ENCODE results near the gene MTHFSD. TPM values are rescaled to one million over a fixed set of nuclear protein-coding genes. Genes with fewer than 3 reads are reported as not detected.

MTHFSD gene
- total RNA-seq, 3 donors from 2014 or later (not counting 1 experiment from before 2014, with no cell fraction given), result 14.3 to 22.0 (median 16.9) TPM

DNA sequence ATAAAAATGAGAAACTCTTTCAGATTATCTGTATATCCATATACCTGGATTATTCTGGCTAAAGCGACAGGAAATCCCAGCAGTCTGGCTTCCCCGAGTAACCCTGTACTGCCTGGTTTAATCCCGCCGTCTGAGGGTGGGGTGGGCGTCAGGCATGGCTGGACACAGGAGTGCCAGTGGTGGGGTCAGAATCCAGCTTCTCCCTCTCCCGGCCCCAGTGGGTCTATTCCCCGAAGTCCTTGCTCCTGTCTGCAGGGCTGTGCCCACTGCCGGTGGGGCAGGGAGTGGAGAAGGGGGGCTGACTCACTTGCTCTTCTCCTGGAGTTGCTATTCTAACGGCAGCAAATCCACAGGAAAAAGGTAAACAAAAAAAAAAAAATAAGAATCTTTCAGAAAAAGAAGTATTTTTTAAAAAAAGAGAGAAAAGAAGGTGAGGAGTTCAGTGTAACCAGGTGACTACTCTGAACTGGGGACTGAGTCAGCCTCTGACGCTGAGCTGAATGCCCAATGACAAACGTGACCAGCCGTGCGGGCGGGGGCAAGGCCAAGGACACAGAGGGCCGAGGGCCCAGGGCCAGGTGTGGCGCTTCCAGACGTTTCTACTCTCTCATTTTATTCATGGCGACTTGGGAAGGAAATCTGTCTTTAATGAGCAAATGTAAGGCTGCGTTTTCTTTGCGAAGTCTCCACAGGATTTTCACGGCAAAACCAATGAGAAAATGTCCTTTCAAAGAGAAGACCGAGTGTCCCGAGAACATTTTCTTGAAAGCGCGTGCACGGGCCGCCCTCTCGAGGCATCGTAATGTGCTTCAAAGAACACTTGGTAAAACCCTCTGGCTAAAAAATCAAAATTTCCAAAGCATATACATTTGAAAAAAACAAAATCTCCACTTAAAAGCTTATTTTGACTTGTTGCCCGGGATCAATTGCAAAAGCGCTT is 24.5 kb downstream of the MTHFSD start:
- 95% methylated on average over 31 of the region's 31 CpGs for WGBS (ENCODE audit: insufficient coverage)
- peaks cover 4% of the 10 kb centered on the region for H3K36me3 ChIP-seq (ENCODE audit: control insufficient read depth, insufficient read depth, low read length)
- Mint-ChIP-seq H3K36me3 (no peaks in the 10 kb centered on the region), H3K4me1 (no peaks in the 10 kb centered on the region), H3K27ac (no peak overlapping the region), H3K27me3 (ENCODE audit: low read depth in 2 of 2) (no peaks in the 10 kb centered on the region), H3K4me3 (no peak overlapping the region), H3K9me3 (no peaks in the 10 kb centered on the region)
- no peaks in the 10 kb centered on the region for H3K27me3 ChIP-seq (ENCODE audit: control insufficient read depth, insufficient read depth, low read length)
- ATAC-seq (no peak), DNase-seq (no peak)
- H3K9me3 ChIP-seq (ENCODE audit: control insufficient read depth, insufficient read depth, low read length), result no peaks in the 10 kb centered on the region
- no peak overlapping the region for H3K4me3 ChIP-seq (ENCODE audit: low read length)
- no peak overlapping the region for H3K27ac ChIP-seq (ENCODE audit: low read length)
- TF ChIP-seq, protein P1, sequence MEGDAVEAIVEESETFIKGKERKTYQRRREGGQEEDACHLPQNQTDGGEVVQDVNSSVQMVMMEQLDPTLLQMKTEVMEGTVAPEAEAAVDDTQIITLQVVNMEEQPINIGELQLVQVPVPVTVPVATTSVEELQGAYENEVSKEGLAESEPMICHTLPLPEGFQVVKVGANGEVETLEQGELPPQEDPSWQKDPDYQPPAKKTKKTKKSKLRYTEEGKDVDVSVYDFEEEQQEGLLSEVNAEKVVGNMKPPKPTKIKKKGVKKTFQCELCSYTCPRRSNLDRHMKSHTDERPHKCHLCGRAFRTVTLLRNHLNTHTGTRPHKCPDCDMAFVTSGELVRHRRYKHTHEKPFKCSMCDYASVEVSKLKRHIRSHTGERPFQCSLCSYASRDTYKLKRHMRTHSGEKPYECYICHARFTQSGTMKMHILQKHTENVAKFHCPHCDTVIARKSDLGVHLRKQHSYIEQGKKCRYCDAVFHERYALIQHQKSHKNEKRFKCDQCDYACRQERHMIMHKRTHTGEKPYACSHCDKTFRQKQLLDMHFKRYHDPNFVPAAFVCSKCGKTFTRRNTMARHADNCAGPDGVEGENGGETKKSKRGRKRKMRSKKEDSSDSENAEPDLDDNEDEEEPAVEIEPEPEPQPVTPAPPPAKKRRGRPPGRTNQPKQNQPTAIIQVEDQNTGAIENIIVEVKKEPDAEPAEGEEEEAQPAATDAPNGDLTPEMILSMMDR (IDR thresholded peaks at IDR 0.05), result no peak
- no peaks in the 10 kb centered on the region for H3K4me1 ChIP-seq (ENCODE audit: control insufficient read depth, insufficient read depth, low read length)
- intact Hi-C loops (cut with micrococcal nuclease), result no loop called here

DNA sequence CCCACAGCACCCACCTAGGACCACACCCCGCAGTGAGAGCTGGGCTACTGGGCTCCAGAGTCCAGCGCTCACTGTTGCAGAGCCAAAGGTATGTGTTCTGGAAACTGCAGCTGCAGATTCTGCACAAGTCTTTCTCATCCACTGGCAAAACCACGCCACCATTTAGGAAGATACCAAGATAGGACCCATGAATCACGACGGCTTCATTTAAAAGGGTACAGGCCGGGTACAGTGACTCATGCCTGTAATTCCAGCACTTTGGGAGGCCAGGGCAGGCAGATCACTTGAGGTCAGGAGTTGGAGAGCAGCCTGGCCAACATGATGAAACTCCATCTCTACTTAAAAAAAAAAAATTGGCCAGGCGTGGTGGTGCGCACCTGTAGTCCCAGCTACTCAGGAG is 25.9 kb downstream of the MTHFSD start:
- intact Hi-C loops (cut with micrococcal nuclease), result no loop called here
- no peaks in the 10 kb centered on the region for H3K9me3 ChIP-seq (ENCODE audit: control insufficient read depth, insufficient read depth, low read length)
- H3K36me3 ChIP-seq (ENCODE audit: control insufficient read depth, insufficient read depth, low read length), result peaks cover 4% of the 10 kb centered on the region
- no peaks in the 10 kb centered on the region for H3K4me1 ChIP-seq (ENCODE audit: control insufficient read depth, insufficient read depth, low read length)
- no peak overlapping the region for H3K4me3 Mint-ChIP-seq
- H3K27me3 ChIP-seq (ENCODE audit: control insufficient read depth, insufficient read depth, low read length), result no peaks in the 10 kb centered on the region
- no peaks in the 10 kb centered on the region for H3K27me3 Mint-ChIP-seq (ENCODE audit: low read depth in 2 of 2)
- H3K4me3 ChIP-seq (ENCODE audit: low read length), result no peak overlapping the region
- H3K4me1 Mint-ChIP-seq, result no peaks in the 10 kb centered on the region
- no peak for ATAC-seq
- H3K36me3 Mint-ChIP-seq, result no peaks in the 10 kb centered on the region
- 90% methylated on average over 8 of the region's 8 CpGs for WGBS (ENCODE audit: insufficient coverage)
- H3K27ac Mint-ChIP-seq, result no peak overlapping the region
- H3K27ac ChIP-seq (ENCODE audit: low read length), result no peak overlapping the region
- DNase-seq, result no peak
- TF ChIP-seq, protein P1 (IDR thresholded peaks at IDR 0.05), result no peak
- H3K9me3 Mint-ChIP-seq, result no peaks in the 10 kb centered on the region

DNA sequence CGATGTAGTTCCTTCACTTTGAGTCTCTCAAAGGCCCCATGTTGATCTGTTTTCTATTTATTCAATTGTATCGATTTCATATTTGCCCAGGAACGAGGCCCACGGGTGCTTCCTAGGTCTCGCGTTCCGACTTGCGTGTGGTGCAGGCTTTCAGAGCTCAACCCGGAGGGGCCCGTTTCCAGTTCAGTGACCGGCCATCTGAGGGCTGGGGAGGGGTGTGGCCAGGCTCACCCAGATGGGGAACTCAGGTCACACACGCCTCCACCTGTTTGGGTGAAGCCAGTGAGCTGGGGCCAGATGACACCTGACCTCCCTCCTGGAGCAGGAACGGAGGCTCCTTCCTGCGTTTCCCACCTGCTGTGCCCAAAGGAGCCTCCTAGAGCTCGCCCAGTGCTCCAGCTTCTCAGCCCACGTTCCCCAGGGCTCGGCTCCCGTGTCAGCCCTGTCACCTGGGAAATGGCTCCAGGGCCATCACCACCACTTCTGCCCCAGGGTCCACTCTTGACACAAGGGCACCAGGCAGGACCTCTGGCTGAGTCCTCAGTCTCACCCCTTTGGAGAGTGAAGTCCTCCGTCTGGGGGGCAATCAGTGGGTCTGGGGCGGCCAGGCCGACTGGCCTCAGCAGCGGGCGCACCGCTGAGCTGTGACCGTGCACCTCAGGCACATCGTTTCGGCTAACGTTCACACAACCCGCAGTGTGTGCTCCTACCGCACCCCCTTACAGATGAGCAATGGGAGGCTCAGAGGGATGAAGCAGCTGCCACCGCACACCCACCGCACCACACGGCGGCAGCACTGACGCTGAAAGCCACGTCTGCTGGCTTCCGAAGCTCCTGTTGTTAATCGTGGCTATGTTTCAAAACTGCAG is 26.7 kb downstream of the MTHFSD start:
- DNase-seq, result no peak
- 94% methylated on average over 38 of the region's 38 CpGs for WGBS (ENCODE audit: insufficient coverage)
- Mint-ChIP-seq H3K27me3 (ENCODE audit: low read depth in 2 of 2) (no peaks in the 10 kb centered on the region), H3K9me3 (no peaks in the 10 kb centered on the region), H3K4me3 (no peak overlapping the region), H3K36me3 (no peaks in the 10 kb centered on the region), H3K27ac (no peak overlapping the region), H3K4me1 (no peaks in the 10 kb centered on the region)
- Histone ChIP-seq H3K4me3 (ENCODE audit: low read length) (no peak overlapping the region), H3K9me3 (ENCODE audit: control insufficient read depth, insufficient read depth, low read length) (no peaks in the 10 kb centered on the region), H3K4me1 (ENCODE audit: control insufficient read depth, insufficient read depth, low read length) (no peaks in the 10 kb centered on the region), H3K27ac (ENCODE audit: low read length) (no peak overlapping the region), H3K27me3 (ENCODE audit: control insufficient read depth, insufficient read depth, low read length) (no peaks in the 10 kb centered on the region), H3K36me3 (ENCODE audit: control insufficient read depth, insufficient read depth, low read length) (peaks cover 4% of the 10 kb centered on the region)
- ATAC-seq, result no peak
- intact Hi-C loops (cut with micrococcal nuclease), result no loop called here
- TF ChIP-seq, protein P1 (IDR thresholded peaks at IDR 0.05), result no peak
